Measurements from ENCODE around the gene NSD1.

NSD1 gene

DNA sequence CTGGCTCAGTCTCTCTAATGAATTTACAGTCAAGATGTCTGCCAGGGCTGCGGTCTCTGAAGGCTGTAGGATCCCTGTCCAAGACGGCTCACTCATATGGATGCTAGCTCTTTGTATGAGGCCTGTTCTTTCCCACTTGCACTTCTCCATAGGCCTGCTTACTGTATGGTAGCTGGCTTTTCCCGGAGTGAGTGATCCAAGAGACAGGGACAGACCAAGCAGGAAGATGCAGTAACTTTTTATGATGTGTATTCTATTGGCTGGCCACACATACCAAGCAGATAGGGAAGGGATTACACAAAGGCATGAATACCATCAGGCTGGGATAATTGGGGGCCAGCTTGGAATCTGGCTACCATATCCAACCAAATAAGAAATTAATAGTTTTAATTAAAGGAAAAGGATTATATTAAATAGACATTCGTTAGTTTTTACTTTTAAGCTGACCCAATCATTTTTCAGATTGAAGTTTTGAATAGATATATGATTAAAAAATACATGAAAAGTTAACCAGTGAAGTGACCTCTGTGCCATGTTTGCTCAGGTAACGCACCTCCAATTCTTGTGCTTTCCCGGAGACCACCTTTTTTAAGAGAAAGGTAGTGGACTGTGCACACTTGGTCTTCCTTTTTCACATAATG is 20.6 kb downstream of the NSD1 start:
- TF ChIP-seq, protein P1, sequence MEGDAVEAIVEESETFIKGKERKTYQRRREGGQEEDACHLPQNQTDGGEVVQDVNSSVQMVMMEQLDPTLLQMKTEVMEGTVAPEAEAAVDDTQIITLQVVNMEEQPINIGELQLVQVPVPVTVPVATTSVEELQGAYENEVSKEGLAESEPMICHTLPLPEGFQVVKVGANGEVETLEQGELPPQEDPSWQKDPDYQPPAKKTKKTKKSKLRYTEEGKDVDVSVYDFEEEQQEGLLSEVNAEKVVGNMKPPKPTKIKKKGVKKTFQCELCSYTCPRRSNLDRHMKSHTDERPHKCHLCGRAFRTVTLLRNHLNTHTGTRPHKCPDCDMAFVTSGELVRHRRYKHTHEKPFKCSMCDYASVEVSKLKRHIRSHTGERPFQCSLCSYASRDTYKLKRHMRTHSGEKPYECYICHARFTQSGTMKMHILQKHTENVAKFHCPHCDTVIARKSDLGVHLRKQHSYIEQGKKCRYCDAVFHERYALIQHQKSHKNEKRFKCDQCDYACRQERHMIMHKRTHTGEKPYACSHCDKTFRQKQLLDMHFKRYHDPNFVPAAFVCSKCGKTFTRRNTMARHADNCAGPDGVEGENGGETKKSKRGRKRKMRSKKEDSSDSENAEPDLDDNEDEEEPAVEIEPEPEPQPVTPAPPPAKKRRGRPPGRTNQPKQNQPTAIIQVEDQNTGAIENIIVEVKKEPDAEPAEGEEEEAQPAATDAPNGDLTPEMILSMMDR (IDR thresholded peaks at IDR 0.05), result no peak

DNA sequence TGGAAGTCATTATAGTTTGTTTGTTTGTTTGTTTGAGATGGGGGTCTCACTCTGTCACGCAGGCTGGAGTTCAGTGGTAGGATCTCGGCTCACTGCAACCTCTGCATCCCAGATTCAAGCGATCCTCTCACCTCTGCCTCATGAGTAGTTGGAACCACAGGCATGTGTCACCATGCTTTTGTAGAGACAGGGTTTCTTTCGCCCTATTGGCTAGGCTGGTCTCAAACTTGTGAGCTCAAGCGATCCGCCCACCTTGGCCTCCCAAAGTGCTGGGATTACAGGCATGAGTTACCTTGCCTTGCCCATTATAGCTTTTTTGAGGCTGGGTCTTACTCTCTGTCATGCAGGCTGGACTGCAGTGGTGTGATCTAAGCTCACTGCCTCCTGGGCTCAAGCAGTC is 28.8 kb downstream of the NSD1 start:
- TF ChIP-seq, protein P1 (IDR thresholded peaks at IDR 0.05), result no peak

DNA sequence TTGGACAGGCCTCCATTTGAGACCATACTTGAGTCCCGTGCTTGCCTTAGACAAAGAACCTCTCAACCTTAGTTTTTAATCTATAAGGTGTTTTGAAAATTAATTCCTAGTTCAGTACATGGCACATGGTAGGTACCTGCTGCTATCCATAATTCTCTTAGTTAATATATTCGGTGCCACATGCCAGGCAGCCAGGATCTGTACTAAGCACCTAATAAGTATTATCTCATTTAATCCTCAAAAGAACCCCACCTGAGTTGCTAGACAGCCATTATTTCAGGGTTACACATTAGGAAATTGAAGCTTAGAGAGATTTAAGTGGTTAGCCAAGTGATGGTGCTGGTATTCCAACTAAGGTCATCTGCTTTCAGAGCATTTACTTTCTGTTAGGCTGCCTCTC is 29.9 kb downstream of the NSD1 start:
- TF ChIP-seq, protein P1 (IDR thresholded peaks at IDR 0.05), result no peak

DNA sequence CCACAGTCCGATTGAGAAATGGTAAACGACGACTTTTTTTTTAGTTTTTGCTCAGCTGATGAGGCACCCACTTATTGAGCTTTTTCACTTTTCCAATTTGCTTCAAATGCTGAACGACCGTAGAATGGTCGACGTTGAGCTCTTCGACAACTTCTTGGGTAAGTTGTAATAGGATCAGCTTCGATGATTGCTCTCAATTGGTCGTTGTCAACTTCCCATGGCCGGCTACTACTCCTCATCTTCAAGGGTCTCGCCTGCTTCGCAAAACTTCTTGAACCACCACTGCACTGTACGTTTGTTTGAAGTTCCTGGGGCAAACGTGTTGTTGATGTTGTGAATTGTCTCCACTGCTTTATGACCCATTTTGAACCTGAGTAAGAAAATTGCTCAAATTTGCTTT is 35.7 kb downstream of the NSD1 start:
- TF ChIP-seq, protein P1 (IDR thresholded peaks at IDR 0.05), result no peak

DNA sequence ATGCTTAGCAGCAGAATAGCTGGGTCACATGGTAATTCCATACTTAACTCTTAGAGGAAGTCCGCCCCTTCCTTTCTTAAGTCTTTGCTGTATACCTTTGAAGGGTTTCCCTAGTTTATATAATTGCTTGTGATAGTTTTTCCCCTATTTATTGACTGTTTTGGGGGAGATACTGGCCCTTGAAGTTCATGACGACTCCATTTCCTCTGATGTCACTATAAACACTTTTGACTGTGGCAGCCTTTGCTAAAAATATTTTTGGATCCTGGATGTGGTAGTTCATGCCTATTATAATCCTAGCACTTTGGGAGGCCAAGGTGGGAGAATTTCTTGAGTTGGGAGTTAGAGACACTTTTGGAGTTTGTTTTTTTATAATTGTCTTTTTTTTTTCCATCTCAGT is 38.4 kb downstream of the NSD1 start:
- TF ChIP-seq, protein P1 (IDR thresholded peaks at IDR 0.05), result no peak

DNA sequence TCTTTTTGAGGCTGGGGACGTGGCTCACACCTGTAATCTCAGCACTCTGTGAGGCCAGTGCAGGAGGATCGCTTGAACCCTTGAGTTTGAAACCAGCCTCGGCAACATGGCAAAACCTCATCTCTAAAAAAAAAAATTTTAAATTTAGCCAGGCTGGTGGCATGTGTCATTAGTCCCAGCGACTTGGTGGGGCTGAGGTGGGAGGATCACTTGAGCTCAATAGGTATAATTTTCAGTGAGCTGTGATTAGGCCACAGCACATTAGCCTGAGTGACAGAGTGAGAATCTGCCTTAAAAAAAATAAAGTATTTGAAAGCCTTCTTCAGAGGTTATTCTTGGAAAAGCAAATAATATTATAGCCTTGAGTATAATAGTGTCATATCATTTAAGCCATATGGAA is 41.8 kb downstream of the NSD1 start:
- TF ChIP-seq, protein P1 (IDR thresholded peaks at IDR 0.05), result no peak

DNA sequence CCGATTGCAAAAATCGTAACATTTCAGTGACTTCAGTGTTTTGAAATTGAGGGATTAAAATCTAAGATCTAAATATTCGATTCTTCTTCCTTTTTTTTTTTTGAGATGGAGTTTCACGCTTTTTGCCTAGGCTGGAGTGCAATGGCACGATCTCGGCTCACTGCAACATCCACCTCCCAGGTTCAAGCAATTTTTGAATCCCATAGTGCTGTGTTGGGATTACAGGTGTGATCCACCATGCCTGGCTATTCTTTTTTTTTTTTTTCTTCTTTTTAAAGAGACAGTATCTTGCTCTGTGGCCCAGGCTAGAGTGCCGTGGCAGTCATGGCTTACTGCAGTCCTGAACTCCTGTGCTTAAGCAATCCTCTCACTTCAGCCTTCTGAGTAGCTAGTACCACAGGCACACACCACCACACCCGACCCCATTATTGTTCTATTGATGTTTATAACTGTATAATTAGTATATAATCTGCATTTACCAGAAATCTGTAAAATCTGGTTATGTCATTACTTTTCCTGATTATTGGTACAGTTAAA is 42.7 kb downstream of the NSD1 start:
- TF ChIP-seq, protein P1 (IDR thresholded peaks at IDR 0.05), result no peak
